ENCODE results near the gene GFER. TPM values are rescaled to one million over a fixed set of nuclear protein-coding genes. Genes with fewer than 3 reads are reported as not detected.

GFER gene
- total RNA-seq, 1 donor from 2014 or later = 30.0 TPM

- peaks cover 26% of the 10 kb centered on the region for H3K4me1 Mint-ChIP-seq (ENCODE audit: unreplicated experiment)
- no peak overlapping the region for H3K27ac Mint-ChIP-seq (ENCODE audit: unreplicated experiment)
- TF ChIP-seq, protein P1, sequence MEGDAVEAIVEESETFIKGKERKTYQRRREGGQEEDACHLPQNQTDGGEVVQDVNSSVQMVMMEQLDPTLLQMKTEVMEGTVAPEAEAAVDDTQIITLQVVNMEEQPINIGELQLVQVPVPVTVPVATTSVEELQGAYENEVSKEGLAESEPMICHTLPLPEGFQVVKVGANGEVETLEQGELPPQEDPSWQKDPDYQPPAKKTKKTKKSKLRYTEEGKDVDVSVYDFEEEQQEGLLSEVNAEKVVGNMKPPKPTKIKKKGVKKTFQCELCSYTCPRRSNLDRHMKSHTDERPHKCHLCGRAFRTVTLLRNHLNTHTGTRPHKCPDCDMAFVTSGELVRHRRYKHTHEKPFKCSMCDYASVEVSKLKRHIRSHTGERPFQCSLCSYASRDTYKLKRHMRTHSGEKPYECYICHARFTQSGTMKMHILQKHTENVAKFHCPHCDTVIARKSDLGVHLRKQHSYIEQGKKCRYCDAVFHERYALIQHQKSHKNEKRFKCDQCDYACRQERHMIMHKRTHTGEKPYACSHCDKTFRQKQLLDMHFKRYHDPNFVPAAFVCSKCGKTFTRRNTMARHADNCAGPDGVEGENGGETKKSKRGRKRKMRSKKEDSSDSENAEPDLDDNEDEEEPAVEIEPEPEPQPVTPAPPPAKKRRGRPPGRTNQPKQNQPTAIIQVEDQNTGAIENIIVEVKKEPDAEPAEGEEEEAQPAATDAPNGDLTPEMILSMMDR (IDR thresholded peaks at IDR 0.05; ENCODE audit: unreplicated experiment) = no peak
- peaks cover 5% of the 10 kb centered on the region for H3K36me3 Mint-ChIP-seq (ENCODE audit: low read depth, unreplicated experiment)
- H3K9me3 Mint-ChIP-seq (ENCODE audit: unreplicated experiment) = no peaks in the 10 kb centered on the region
- no peak overlapping the region for H3K4me3 Mint-ChIP-seq (ENCODE audit: unreplicated experiment)
- DNase-seq (ENCODE audit: low spot score) = no peak
- H3K27me3 Mint-ChIP-seq (ENCODE audit: unreplicated experiment) = peaks cover 9% of the 10 kb centered on the region
Measured at GRCh38 chr16:1968146-1968953, 15.6 kb upstream of the GFER start.

- Mint-ChIP-seq H3K9me3 (ENCODE audit: unreplicated experiment) (no peaks in the 10 kb centered on the region), H3K36me3 (ENCODE audit: low read depth, unreplicated experiment) (no peaks in the 10 kb centered on the region), H3K4me3 (ENCODE audit: unreplicated experiment) (peak within 1 kb of the TSS; percentile 98), H3K27ac (ENCODE audit: unreplicated experiment) (peak within 1 kb of the TSS; percentile 99), H3K4me1 (ENCODE audit: unreplicated experiment) (peaks cover 12% of the 10 kb centered on the region), H3K27me3 (ENCODE audit: unreplicated experiment) (peaks cover 10% of the 10 kb centered on the region)
- TF ChIP-seq, protein P1 (IDR thresholded peaks at IDR 0.05; ENCODE audit: unreplicated experiment) = no peak
- peak; percentile 95 for DNase-seq (ENCODE audit: low spot score)
Measured at GRCh38 chr16:1971796-1972489, 12.1 kb upstream of the GFER start, which contains the start of gene TBL3. Gene TBL3 (plus strand): TSS chr16:1972053. CDS start chr16:1972165, 112 bp downstream.

GRCh38 chr16:1972490-1972877 lies 11.5 kb upstream of the GFER start:
- peak overlapping the region; percentile 85 for H3K27ac Mint-ChIP-seq (ENCODE audit: unreplicated experiment)
- peaks cover 12% of the 10 kb centered on the region for H3K4me1 Mint-ChIP-seq (ENCODE audit: unreplicated experiment)
- TF ChIP-seq, protein P1 (IDR thresholded peaks at IDR 0.05; ENCODE audit: unreplicated experiment) = no peak
- H3K9me3 Mint-ChIP-seq (ENCODE audit: unreplicated experiment) = no peaks in the 10 kb centered on the region
- DNase-seq (ENCODE audit: low spot score) = no peak
- H3K27me3 Mint-ChIP-seq (ENCODE audit: unreplicated experiment) = peaks cover 10% of the 10 kb centered on the region
- no peaks in the 10 kb centered on the region for H3K36me3 Mint-ChIP-seq (ENCODE audit: low read depth, unreplicated experiment)
- peak overlapping the region; percentile 98 for H3K4me3 Mint-ChIP-seq (ENCODE audit: unreplicated experiment)

- Mint-ChIP-seq H3K27ac (ENCODE audit: unreplicated experiment) (no peak overlapping the region), H3K27me3 (ENCODE audit: unreplicated experiment) (peaks cover 10% of the 10 kb centered on the region), H3K36me3 (ENCODE audit: low read depth, unreplicated experiment) (no peaks in the 10 kb centered on the region), H3K9me3 (ENCODE audit: unreplicated experiment) (no peaks in the 10 kb centered on the region), H3K4me1 (ENCODE audit: unreplicated experiment) (peaks cover 12% of the 10 kb centered on the region), H3K4me3 (ENCODE audit: unreplicated experiment) (no peak overlapping the region)
- TF ChIP-seq, protein P1 (IDR thresholded peaks at IDR 0.05; ENCODE audit: unreplicated experiment) = no peak
- DNase-seq (ENCODE audit: low spot score) = no peak
Measured at GRCh38 chr16:1973461-1974156, 10.4 kb upstream of the GFER start.
